MM.1S (cell line): ENCODE data around the gene CELA1.

Experiments used
- CTCF ChIP-seq: fragments of 300-600 bp; sonication (generic); IDR thresholded peaks from 2 replicates; pipeline ENCODE4 v1.5.1; 2016; ENCODE audit warnings: antibody characterized with exemption, low read length, mixed read lengths
- EZH2phosphoT487 ChIP-seq: fragments of 300-600 bp; sonication (generic); IDR thresholded peaks from 2 replicates; pipeline ENCODE4 v1.6.1; 2018; ENCODE audit warnings: antibody characterized with exemption, low read length

- no peak for TF ChIP-seq CTCF
- TF ChIP-seq EZH2phosphoT487: no peak
Measured at GRCh38 chr12:51378749-51379148, 32.3 kb upstream of the CELA1 start.
